ENCODE results near the gene DNAH5. TPM values are rescaled to one million over a fixed set of nuclear protein-coding genes. Genes with fewer than 3 reads are reported as not detected.

DNAH5 gene
- total RNA-seq, 1 donor from 2014 or later = 0.50 TPM

GRCh38 chr5:13957032-13957645 lies 12.7 kb upstream of the DNAH5 start:
- Mint-ChIP-seq H3K4me3 (ENCODE audit: unreplicated experiment) (no peak overlapping the region), H3K36me3 (ENCODE audit: low read depth) (no peaks in the 10 kb centered on the region), H3K4me1 (ENCODE audit: low read depth) (no peaks in the 10 kb centered on the region), H3K27ac (ENCODE audit: unreplicated experiment) (no peak overlapping the region), H3K27me3 (ENCODE audit: low read depth) (peaks cover 36% of the 10 kb centered on the region), H3K9me3 (ENCODE audit: low read depth) (no peaks in the 10 kb centered on the region)
- peak; percentile 89 for TF ChIP-seq CTCF (IDR thresholded peaks at IDR 0.05)
- no peak for DNase-seq (ENCODE audit: low spot score)

- Mint-ChIP-seq H3K4me1 (ENCODE audit: low read depth) (no peaks in the 10 kb centered on the region), H3K27me3 (ENCODE audit: low read depth) (peaks cover 38% of the 10 kb centered on the region), H3K27ac (ENCODE audit: unreplicated experiment) (no peak overlapping the region), H3K36me3 (ENCODE audit: low read depth) (no peaks in the 10 kb centered on the region), H3K4me3 (ENCODE audit: unreplicated experiment) (no peak overlapping the region), H3K9me3 (ENCODE audit: low read depth) (no peaks in the 10 kb centered on the region)
- no peak for DNase-seq (ENCODE audit: low spot score)
- no peak for TF ChIP-seq CTCF (IDR thresholded peaks at IDR 0.05)
Measured at GRCh38 chr5:13956471-13956870, 12.0 kb upstream of the DNAH5 start.

- no peak for DNase-seq (ENCODE audit: low spot score)
- TF ChIP-seq CTCF (IDR thresholded peaks at IDR 0.05) = no peak
- Mint-ChIP-seq H3K36me3 (ENCODE audit: low read depth) (no peaks in the 10 kb centered on the region), H3K27me3 (ENCODE audit: low read depth) (peaks cover 38% of the 10 kb centered on the region), H3K9me3 (ENCODE audit: low read depth) (no peaks in the 10 kb centered on the region), H3K4me3 (ENCODE audit: unreplicated experiment) (no peak overlapping the region), H3K4me1 (ENCODE audit: low read depth) (no peaks in the 10 kb centered on the region), H3K27ac (ENCODE audit: unreplicated experiment) (no peak overlapping the region)
Measured at GRCh38 chr5:13955896-13956295, 11.4 kb upstream of the DNAH5 start.

GRCh38 chr5:13946111-13946510 lies 1.6 kb upstream of the DNAH5 start:
- TF ChIP-seq CTCF (IDR thresholded peaks at IDR 0.05) = no peak
- Mint-ChIP-seq H3K4me3 (ENCODE audit: unreplicated experiment) (no peak overlapping the region), H3K27me3 (ENCODE audit: low read depth) (peaks cover 23% of the 10 kb centered on the region), H3K27ac (ENCODE audit: unreplicated experiment) (no peak overlapping the region), H3K4me1 (ENCODE audit: low read depth) (peaks cover 3% of the 10 kb centered on the region), H3K9me3 (ENCODE audit: low read depth) (no peaks in the 10 kb centered on the region), H3K36me3 (ENCODE audit: low read depth) (no peaks in the 10 kb centered on the region)
- no peak for DNase-seq (ENCODE audit: low spot score)

- Mint-ChIP-seq H3K36me3 (ENCODE audit: low read depth) (no peaks in the 10 kb centered on the region), H3K27ac (ENCODE audit: unreplicated experiment) (no peak overlapping the region), H3K27me3 (ENCODE audit: low read depth) (peaks cover 22% of the 10 kb centered on the region), H3K9me3 (ENCODE audit: low read depth) (no peaks in the 10 kb centered on the region), H3K4me3 (ENCODE audit: unreplicated experiment) (no peak overlapping the region), H3K4me1 (ENCODE audit: low read depth) (peaks cover 3% of the 10 kb centered on the region)
- TF ChIP-seq CTCF (IDR thresholded peaks at IDR 0.05) = no peak
- no peak for DNase-seq (ENCODE audit: low spot score)
Measured at GRCh38 chr5:13945271-13945670, 783 bp upstream of the DNAH5 start.

Measured in chondrocyte (in vitro differentiated cells).